Thyroid gland (tissue), 4 donors: Measurements from ENCODE around the gene CACNA1A.

Experiments used
- CTCF ChIP-seq, 6 experiments: fragments of 200-600 bp in 3 of 6; fragments of 450-650 bp in 3 of 6; sonication (generic) in 3 of 6; IDR thresholded peaks; one replicate each; pipeline ENCODE4 v1.5.1; 2016 to 2019; ENCODE audit warnings: antibody characterized with exemption in 6 of 6, mild to moderate bottlenecking in 2 of 6, inconsistent platforms in 1 of 6, moderate library complexity in 1 of 6
- POLR2A ChIP-seq, 2 donors: fragments of 450-650 bp; IDR thresholded peaks; one replicate each; pipeline ENCODE4 v1.6.1; 2017; ENCODE audit warnings: antibody characterized with exemption in 2 of 2, mild to moderate bottlenecking in 2 of 2, moderate library complexity in 1 of 2

- TF ChIP-seq POLR2A (IDR thresholded peaks at IDR 0.05) (no peak), CTCF (IDR thresholded peaks at IDR 0.05) (no peak)
Measured at GRCh38 chr19:13356185-13356584, 150.1 kb downstream of the CACNA1A start.
